WTC11 (cell line): ENCODE data around the gene ECI1. TPM values are rescaled to one million over a fixed set of nuclear protein-coding genes. Genes with fewer than 3 reads are reported as not detected.

Experiments
- ATAC-seq: fragments of 200-7000 bp; cut with Tn5 transposase; 2 replicates; pipeline ENCODE4 v1.10.0; 2021; ENCODE audit warnings: mild to moderate bottlenecking, moderate library complexity
- CTCF ChIA-PET: fragments of 300-600 bp; sonication (Branson Sonifier 250); formaldehyde crosslinking; loops from one replicate; lab custom pipeline; 2021; ENCODE audit warnings: antibody characterized with exemption; lab: Charles Lee
- POLR2A ChIA-PET: fragments of 350-600 bp; sonication (Branson Sonifier 250); formaldehyde crosslinking; loops from one replicate; lab custom pipeline; 2021; ENCODE audit warnings: antibody characterized with exemption; lab: Charles Lee
- DNase-seq: peaks from one replicate; pipeline ENCODE4 v3.0.0; 2021; ENCODE audit warnings: low spot score
- H3K27ac Mint-ChIP-seq: 2 replicates; pipeline ENCODE4 v1.8.0; 2021; ENCODE audit warnings: mixed read lengths
- H3K27me3 Mint-ChIP-seq: 2 replicates; pipeline ENCODE4 v1.8.0; 2021; ENCODE audit warnings: low read depth, mild to moderate bottlenecking, moderate library complexity, mixed read lengths
- H3K36me3 Mint-ChIP-seq: 2 replicates; pipeline ENCODE4 v1.8.0; 2021; ENCODE audit warnings: mixed read lengths
- H3K4me1 Mint-ChIP-seq: 2 replicates; pipeline ENCODE4 v1.8.0; 2022; ENCODE audit warnings: mixed read lengths
- H3K4me3 Mint-ChIP-seq: 2 replicates; pipeline ENCODE4 v1.8.0; 2021; ENCODE audit warnings: mild to moderate bottlenecking, moderate library complexity, mixed read lengths
- H3K9me3 Mint-ChIP-seq: 2 replicates; pipeline ENCODE4 v1.8.0; 2021; ENCODE audit warnings: mixed read lengths
- CREB1 ChIP-seq: sonication (generic); formaldehyde crosslinking; IDR thresholded peaks from 2 replicates; pipeline ENCODE4 v1.8.0; 2023; ENCODE audit warnings: mild to moderate bottlenecking, missing genetic modification reagents
- CTCF ChIP-seq: fragments of 200-600 bp; IDR thresholded peaks from 2 replicates; pipeline ENCODE4 v1.8.0; 2022; ENCODE audit warnings: antibody characterized with exemption
- E2F1 ChIP-seq: sonication (generic); formaldehyde crosslinking; IDR thresholded peaks from 2 replicates; pipeline ENCODE4 v1.8.0; 2022; ENCODE audit warnings: mild to moderate bottlenecking, missing genetic modification reagents
- ERG ChIP-seq: fragments of 250-450 bp; sonication (Bioruptor Pico); IDR thresholded peaks from 2 replicates; pipeline ENCODE4 v1.8.0; 2021; ENCODE audit warnings: mild to moderate bottlenecking
- FOXJ3 ChIP-seq: sonication (generic); formaldehyde crosslinking; IDR thresholded peaks from 2 replicates; pipeline ENCODE4 v1.9.0; 2021; ENCODE audit warnings: missing genetic modification reagents, mild to moderate bottlenecking, borderline replicate concordance
- HMGA2 ChIP-seq: fragments of 250-450 bp; sonication (Bioruptor Pico); IDR thresholded peaks from 2 replicates; pipeline ENCODE4 v1.4.0; 2021; ENCODE audit warnings: mild to moderate bottlenecking, moderate library complexity
- JUN ChIP-seq: sonication (generic); formaldehyde crosslinking; IDR thresholded peaks from 2 replicates; pipeline ENCODE4 v1.8.0; 2023; ENCODE audit warnings: mild to moderate bottlenecking, missing genetic modification reagents
- MYBL2 ChIP-seq: sonication (generic); formaldehyde crosslinking; IDR thresholded peaks from 2 replicates; pipeline ENCODE4 v1.8.1; 2023; ENCODE audit warnings: mild to moderate bottlenecking, moderate library complexity, missing genetic modification reagents
- RELA ChIP-seq: sonication (generic); formaldehyde crosslinking; IDR thresholded peaks from 2 replicates; pipeline ENCODE4 v1.8.1; 2022; ENCODE audit warnings: missing genetic modification reagents, mild to moderate bottlenecking, borderline replicate concordance
- SMAD3 ChIP-seq: sonication (generic); formaldehyde crosslinking; IDR thresholded peaks from 2 replicates; pipeline ENCODE4 v1.8.0; 2022; ENCODE audit warnings: missing genetic modification reagents, mild to moderate bottlenecking, borderline replicate concordance
- SMAD4 ChIP-seq: sonication (generic); formaldehyde crosslinking; IDR thresholded peaks from 2 replicates; pipeline ENCODE4 v1.8.0; 2022; ENCODE audit warnings: mild to moderate bottlenecking, missing genetic modification reagents
- ZNF219 ChIP-seq: sonication (generic); formaldehyde crosslinking; IDR thresholded peaks from 2 replicates; pipeline ENCODE4 v1.8.0; 2023; ENCODE audit warnings: missing genetic modification reagents, mild to moderate bottlenecking, borderline replicate concordance
- ZNF317 ChIP-seq: sonication (generic); formaldehyde crosslinking; IDR thresholded peaks from 2 replicates; pipeline ENCODE4 v1.8.1; 2023; ENCODE audit warnings: low read depth, mild to moderate bottlenecking, moderate library complexity, missing genetic modification reagents, borderline replicate concordance
- ZNF396 ChIP-seq: fragments of 250-450 bp; sonication (Bioruptor Pico); IDR thresholded peaks from 2 replicates; pipeline ENCODE4 v1.8.0; 2021; ENCODE audit warnings: mild to moderate bottlenecking, moderate library complexity, borderline replicate concordance
- total RNA-seq: library from RNA; stranded (reverse); gene quantifications from 3 replicates; pipeline ENCODE4 v1.2.3, GENCODE V29; 2021

Gene ECI1
- total RNA-seq, 1 experiment from 2014 or later: 100 TPM

- TF ChIP-seq FOXJ3 (CRISPR knock-in tag) (no peak), HMGA2 (no peak), E2F1 (CRISPR knock-in tag) (no peak), ZNF219 (CRISPR knock-in tag) (no peak), ZNF396 (CRISPR knock-in tag) (no peak), ERG (CRISPR knock-in tag) (no peak), SMAD3 (CRISPR knock-in tag) (no peak), RELA (CRISPR knock-in tag) (no peak), JUN (CRISPR knock-in tag) (no peak)
These were observed 26.3 kb upstream of the ECI1 start (continued) for GRCh38 chr16:2277466-2278271.

- no peak overlapping the region for H3K27ac Mint-ChIP-seq
- H3K9me3 Mint-ChIP-seq: no peaks in the 10 kb centered on the region
- peaks cover 2% of the 10 kb centered on the region; the same call in 1 of the 2 replicates for H3K4me1 Mint-ChIP-seq
- CTCF ChIA-PET: interaction anchor here (0.9 to 1.3 kb wide), 2 partner anchors 82 to 146 kb away, joined by 3 to 4 read pairs; no protein-coding TSS in a partner anchor
- no peaks in the 10 kb centered on the region for H3K27me3 Mint-ChIP-seq
- 0 out of 2 replicates have a peak, but pooled peaks have one; percentile 16 for ATAC-seq
- H3K4me3 Mint-ChIP-seq: no peak overlapping the region
- TF ChIP-seq MYBL2 (CRISPR knock-in tag): no peak
- TF ChIP-seq RELA (CRISPR knock-in tag): peak; percentile 30; the same call in 1 of the 2 replicates
- no peak for TF ChIP-seq SMAD4
- no peak for TF ChIP-seq ZNF396 (CRISPR knock-in tag)
- POLR2A ChIA-PET: no interaction called here
- DNase-seq: no peak
- H3K36me3 Mint-ChIP-seq: no peaks in the 10 kb centered on the region
These were observed 25.2 kb upstream of the ECI1 start for GRCh38 chr16:2276368-2277195.

- H3K9me3 Mint-ChIP-seq: no peaks in the 10 kb centered on the region
- POLR2A ChIA-PET: interaction anchor here (0.6 kb wide), 1 partner anchor 192 kb away, joined by 3 read pairs; no protein-coding TSS in a partner anchor
- CTCF ChIA-PET: interaction anchor here (0.6 to 1.7 kb wide), 4 partner anchors 71 to 147 kb away, joined by 3 to 5 read pairs (median 4); no protein-coding TSS in a partner anchor
- no peak for TF ChIP-seq JUN (CRISPR knock-in tag)
- H3K27ac Mint-ChIP-seq: peak overlapping the region; percentile 79; the same call in 1 of the 2 replicates
- no peaks in the 10 kb centered on the region for H3K36me3 Mint-ChIP-seq
- no peak overlapping the region for H3K4me3 Mint-ChIP-seq
- peaks cover 2% of the 10 kb centered on the region; the same call in 1 of the 2 replicates for H3K4me1 Mint-ChIP-seq
- no peaks in the 10 kb centered on the region for H3K27me3 Mint-ChIP-seq
- no peak for ATAC-seq
- DNase-seq: no peak
These were observed 24.3 kb upstream of the ECI1 start for GRCh38 chr16:2275476-2276367.

- Mint-ChIP-seq H3K36me3 (no peaks in the 10 kb centered on the region), H3K4me1 (peaks cover 9% of the 10 kb centered on the region)
These were observed 22.5 kb upstream of the ECI1 start for GRCh38 chr16:2273931-2274330.

More at GRCh38 chr16:2273931-2274330, 22.5 kb upstream of the ECI1 start:
- ATAC-seq (no peak), DNase-seq (no peak)
- Mint-ChIP-seq H3K27me3 (no peaks in the 10 kb centered on the region), H3K4me3 (no peak overlapping the region), H3K9me3 (no peaks in the 10 kb centered on the region), H3K27ac (no peak overlapping the region)
- POLR2A ChIA-PET: no interaction called here
- CTCF ChIA-PET: no interaction called here
- TF ChIP-seq CREB1 (CRISPR knock-in tag) (no peak), CTCF (no peak), ZNF317 (CRISPR knock-in tag) (no peak), SMAD3 (CRISPR knock-in tag) (no peak)
